Ovary (tissue), 9 donors: ENCODE measurements around the gene AKAP12. TPM values are rescaled to one million over a fixed set of nuclear protein-coding genes. Genes with fewer than 3 reads are reported as not detected.

Experiments
- DNase-seq, 5 donors: peaks; one replicate each; pipeline ENCODE4 v3.0.0-alpha.2; 2019 to 2020
- H3K27ac ChIP-seq, 2 donors: fragments of 200-600 bp; one replicate each; pipeline versions ENCODE4 v1.5.1 to v1.8.0; 2019 to 2022
- H3K27me3 ChIP-seq: fragments of 200-600 bp; one replicate; pipeline ENCODE4 v1.8.0; 2022
- H3K36me3 ChIP-seq: fragments of 200-600 bp; sonication (generic); one replicate; pipeline ENCODE4 v1.5.1; 2019
- H3K4me1 ChIP-seq: one replicate; pipeline ENCODE4 v1.8.1; 2013; ENCODE audit warnings: mild to moderate bottlenecking, moderate library complexity; ENCODE audit not compliant: insufficient read depth
- H3K4me3 ChIP-seq: fragments of 200-600 bp; sonication (generic); one replicate; pipeline ENCODE4 v1.5.1; 2017
- H3K9me3 ChIP-seq, 2 donors: fragments of 200-600 bp in 1 of 2; sonication (generic) in 1 of 2; one replicate each; pipeline versions ENCODE4 v1.5.1 to v1.8.1; 2013 to 2019; ENCODE audit warnings: mild to moderate bottlenecking in 1 of 2, moderate library complexity in 1 of 2
- EP300 ChIP-seq: sonication (generic); formaldehyde crosslinking; IDR thresholded peaks from one replicate; pipeline ENCODE4 v1.6.1; 2017; ENCODE audit warnings: antibody characterized with exemption
- POLR2A ChIP-seq: fragments of 450-650 bp; IDR thresholded peaks from one replicate; pipeline ENCODE4 v1.6.1; 2017; ENCODE audit warnings: antibody characterized with exemption, mild to moderate bottlenecking, moderate library complexity
- WGBS, 3 donors: extraction: QIAGEN DNeasy Blood & Tissue Kit in 1 of 3; methylation state at CpG; one replicate each; pipeline versions ENCODE4 v1.1.5 to v1.1.7; 2013 to 2017; 5-methylcytosine and 5-hydroxymethylcytosine counted together
- intact Hi-C, 4 donors: fragments of 100-400 bp; cut with DNase I; formaldehyde crosslinking; loops; one replicate each; pipeline versions ENCODE4 v1.11.0 to v1.15.1; 2022 to 2023
- polyA plus RNA-seq, 2 donors: library from polyadenylated mRNA; stranded (reverse); fragments of 200-250 nt in 1 of 2; fragments of 350-450 nt in 1 of 2; fragmentation: Illumina TruSeq in 1 of 2; extraction: RNeasy Lipid Tissue Mini Kit (QIAGEN cat#74804) in 1 of 2; gene quantifications; one replicate each; pipeline ENCODE4 v1.2.3, GENCODE V29; 2013 to 2014
- total RNA-seq, 7 donors: library from RNA; depleted of rRNA in 2 of 7; stranded (reverse); fragments of >200 nt in 2 of 7; fragmentation: NEBNext Ultra II Directional in 3 of 7; extraction: Animal tissue kit (Norgen Biotek cat#: 25700) in 3 of 7; gene quantifications; one replicate each; pipeline versions ENCODE4 v1.1.0 to v1.2.4, GENCODE V29; 2016 to 2023
- TF ChIP-seq, protein P1 (sequence below), 3 donors: fragments of 450-650 bp in 2 of 3; fragments of 200-600 bp in 1 of 3; IDR thresholded peaks; one replicate each; pipeline versions ENCODE4 v1.5.1 to v1.8.0; 2016 to 2022; ENCODE audit warnings: antibody characterized with exemption in 3 of 3, mild to moderate bottlenecking in 1 of 3
- donor health status: DM: no; HTN: no; CAD: no; lungs with moderate emphysema.
- donor health status: DM: no; HTN: no; CAD: no.
- donor health status: Bipolar disorder and iron deficiency.
- donor health status: DM: yes; HTN: yes; CAD: no.
- donor health status: DM: no; HTN: no; CAD: no.
- donor health status: DM: yes; HTN: yes; CAD: no.

Gene AKAP12
- total and polyA plus RNA-seq, 9 donors: 67.2 to 246 (median 125) TPM

DNA sequence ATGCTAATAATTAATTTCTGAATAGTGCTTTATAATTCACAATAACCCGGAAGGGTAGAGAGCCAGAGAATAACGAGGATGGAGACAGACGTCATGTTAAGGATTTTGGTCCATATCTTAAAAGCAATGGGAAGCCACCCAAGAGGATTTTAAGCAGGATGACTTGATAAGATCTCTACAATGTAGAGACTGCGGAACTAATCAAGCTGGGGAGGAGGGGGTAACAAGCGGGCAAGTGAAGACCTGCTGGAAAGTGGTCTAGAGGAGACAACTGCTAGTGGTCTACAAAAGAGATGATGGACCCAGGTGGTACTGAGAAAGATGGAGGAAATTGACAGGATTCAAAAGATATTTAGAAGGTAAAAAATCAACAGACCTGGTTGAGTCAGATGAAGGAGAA, 144.4 kb downstream of the AKAP12 start:
- no peak overlapping the region for H3K4me3 ChIP-seq
- intact Hi-C loops: no loop called here

DNA sequence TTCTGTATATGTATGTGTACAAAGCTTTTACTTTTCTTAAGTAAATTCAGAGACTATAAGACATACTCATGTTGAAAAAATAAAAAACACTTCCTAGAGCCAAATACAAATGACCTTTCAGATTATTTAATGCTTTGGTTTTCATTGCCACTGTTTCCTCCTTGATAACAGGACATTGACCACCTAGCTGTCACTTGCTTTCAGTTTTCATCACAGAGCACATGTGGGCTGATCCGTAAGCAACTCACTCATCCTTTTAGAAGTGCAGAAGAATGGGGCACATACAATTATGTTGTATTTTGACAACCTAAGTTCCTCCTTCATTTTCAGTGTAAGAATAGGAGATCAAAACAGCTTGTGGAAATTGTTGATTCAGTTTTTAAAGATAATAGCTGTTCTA, 145.4 kb downstream of the AKAP12 start:
- Histone ChIP-seq H3K4me3 (no peak overlapping the region), H3K4me1 (peaks cover 4% of the 10 kb centered on the region), H3K27ac (no peak overlapping the region), H3K27me3 (no peaks in the 10 kb centered on the region), H3K36me3 (no peaks in the 10 kb centered on the region), H3K9me3 (no peaks in the 10 kb centered on the region)
- 80 to 90% (median 82%) methylated on average over 1 of the region's 1 CpG for WGBS, 3 donors
- intact Hi-C loops: no loop called here
- TF ChIP-seq POLR2A (no peak), EP300 (no peak)
- TF ChIP-seq, protein P1, sequence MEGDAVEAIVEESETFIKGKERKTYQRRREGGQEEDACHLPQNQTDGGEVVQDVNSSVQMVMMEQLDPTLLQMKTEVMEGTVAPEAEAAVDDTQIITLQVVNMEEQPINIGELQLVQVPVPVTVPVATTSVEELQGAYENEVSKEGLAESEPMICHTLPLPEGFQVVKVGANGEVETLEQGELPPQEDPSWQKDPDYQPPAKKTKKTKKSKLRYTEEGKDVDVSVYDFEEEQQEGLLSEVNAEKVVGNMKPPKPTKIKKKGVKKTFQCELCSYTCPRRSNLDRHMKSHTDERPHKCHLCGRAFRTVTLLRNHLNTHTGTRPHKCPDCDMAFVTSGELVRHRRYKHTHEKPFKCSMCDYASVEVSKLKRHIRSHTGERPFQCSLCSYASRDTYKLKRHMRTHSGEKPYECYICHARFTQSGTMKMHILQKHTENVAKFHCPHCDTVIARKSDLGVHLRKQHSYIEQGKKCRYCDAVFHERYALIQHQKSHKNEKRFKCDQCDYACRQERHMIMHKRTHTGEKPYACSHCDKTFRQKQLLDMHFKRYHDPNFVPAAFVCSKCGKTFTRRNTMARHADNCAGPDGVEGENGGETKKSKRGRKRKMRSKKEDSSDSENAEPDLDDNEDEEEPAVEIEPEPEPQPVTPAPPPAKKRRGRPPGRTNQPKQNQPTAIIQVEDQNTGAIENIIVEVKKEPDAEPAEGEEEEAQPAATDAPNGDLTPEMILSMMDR (IDR thresholded peaks at IDR 0.05): no peak
- no peak for DNase-seq

More for the DNA sequence above, 144.4 kb downstream of the AKAP12 start:
- TF ChIP-seq EP300 (no peak), POLR2A (no peak)
- TF ChIP-seq, protein P1 (IDR thresholded peaks at IDR 0.05): no peak
- DNase-seq: no peak
- 87 to 98% (median 88%) methylated on average over 5 of the region's 5 CpGs for WGBS, 3 donors
- peaks cover 4% of the 10 kb centered on the region for H3K4me1 ChIP-seq
- H3K9me3 ChIP-seq: no peaks in the 10 kb centered on the region
- no peaks in the 10 kb centered on the region for H3K36me3 ChIP-seq
- H3K27me3 ChIP-seq: no peaks in the 10 kb centered on the region
- no peak overlapping the region for H3K27ac ChIP-seq

DNA sequence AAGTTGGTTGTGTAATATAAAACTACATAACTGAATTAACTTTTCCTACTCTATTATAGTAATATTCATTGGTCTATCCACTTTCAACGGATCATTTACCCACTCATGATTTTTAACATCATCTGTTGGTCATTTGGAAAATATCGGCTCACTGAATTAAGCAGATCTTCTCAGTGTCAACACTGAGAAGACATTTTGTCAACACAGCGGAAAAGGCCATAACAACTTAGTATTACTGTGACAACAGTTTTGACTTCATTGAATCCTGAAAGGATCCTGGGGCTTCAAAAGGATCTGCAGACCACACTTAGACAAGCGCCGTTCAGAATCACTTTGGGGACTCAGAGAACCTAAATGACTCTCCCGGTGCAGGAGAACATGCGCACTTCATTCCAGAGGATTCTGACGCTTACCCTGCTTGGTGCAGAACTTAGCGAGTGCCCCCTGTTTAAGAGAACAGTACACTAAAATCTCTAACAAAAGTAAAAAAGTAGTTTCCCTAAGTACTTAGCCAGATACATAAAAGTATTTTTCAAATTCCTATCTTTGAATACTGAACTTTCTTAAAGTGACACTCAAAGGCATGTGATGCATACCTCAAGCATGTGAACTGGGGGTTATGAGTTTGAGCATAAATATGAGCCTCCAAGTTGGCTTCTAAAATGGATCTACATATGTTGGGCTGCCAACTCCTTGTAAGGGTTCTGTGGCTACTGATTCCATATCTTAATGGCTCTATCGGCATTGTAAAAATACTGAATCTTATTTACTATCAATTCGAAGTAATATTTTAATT, 147.6 kb downstream of the AKAP12 start:
- Histone ChIP-seq H3K27ac (no peak overlapping the region), H3K27me3 (no peaks in the 10 kb centered on the region)
- 91 to 95% (median 92%) methylated on average over 11 of the region's 11 CpGs for WGBS, 3 donors

DNA sequence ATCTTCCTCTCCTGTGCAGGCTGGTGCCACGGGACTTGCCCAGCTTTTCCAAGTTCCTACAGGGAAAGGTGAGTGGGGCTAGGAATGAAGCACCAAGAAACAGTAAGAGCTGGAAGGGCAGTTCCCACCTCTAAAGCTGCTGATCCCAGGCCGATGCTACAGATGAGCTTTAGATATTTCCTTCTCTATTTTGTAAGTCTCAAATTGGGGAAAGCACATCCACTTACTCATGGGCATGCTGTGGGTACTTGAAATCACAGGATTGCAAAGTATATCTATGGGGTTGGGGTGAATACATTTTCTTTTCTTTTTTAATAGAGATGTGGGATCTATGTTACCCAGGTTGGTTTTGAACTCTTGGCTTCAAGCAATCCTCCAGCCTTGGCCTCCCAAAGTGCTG, 148.5 kb downstream of the AKAP12 start:
- no peak for DNase-seq
- 88 to 97% (median 92%) methylated on average over 2 of the region's 2 CpGs for WGBS, 3 donors
- H3K27ac ChIP-seq: no peak overlapping the region
- no peaks in the 10 kb centered on the region for H3K27me3 ChIP-seq
- no peaks in the 10 kb centered on the region for H3K9me3 ChIP-seq
- peaks cover 2% of the 10 kb centered on the region for H3K4me1 ChIP-seq
- intact Hi-C loops: no loop called here
- no peak overlapping the region for H3K4me3 ChIP-seq
- TF ChIP-seq EP300 (no peak), POLR2A (no peak)
- TF ChIP-seq, protein P1 (IDR thresholded peaks at IDR 0.05): no peak
- no peaks in the 10 kb centered on the region for H3K36me3 ChIP-seq

More for the DNA sequence above, 147.6 kb downstream of the AKAP12 start:
- Histone ChIP-seq H3K9me3 (no peaks in the 10 kb centered on the region), H3K36me3 (no peaks in the 10 kb centered on the region), H3K4me1 (peaks cover 2% of the 10 kb centered on the region), H3K4me3 (no peak overlapping the region)
- no peak for DNase-seq
- intact Hi-C loops: no loop called here
- TF ChIP-seq EP300: no peak
- no peak for TF ChIP-seq POLR2A
- TF ChIP-seq, protein P1 (IDR thresholded peaks at IDR 0.05): no peak
